RWPE2 (cell line): Measurements from ENCODE around the gene UQCRC2.
"Not testable (repeated sequence)": the region's sequence is repeated elsewhere in the genome, so short reads cannot be mapped to it uniquely, and the experiment has no call there.

ENCODE experiments used
- ATAC-seq: fragments of 200-7000 bp; cut with Tn5 transposase; 3 replicates; pipeline ENCODE4 v1.9.1; 2021; ENCODE audit warnings: low read depth
- DNase-seq: peaks from one replicate; pipeline ENCODE4 v3.0.0-alpha.2; 2020; ENCODE audit warnings: low spot score
- H3K27ac ChIP-seq: fragments of 450-650 bp; 2 replicates; pipeline ENCODE4 v1.5.1; 2017; ENCODE audit warnings: mild to moderate bottlenecking; ENCODE audit not compliant: poor library complexity, severe bottlenecking
- H3K27me3 ChIP-seq: fragments of 250-450 bp; sonication (Bioruptor Pico); 2 replicates; pipeline ENCODE4 v1.5.1; 2021; ENCODE audit warnings: mild to moderate bottlenecking, moderate library complexity; ENCODE audit not compliant: insufficient read depth, poor library complexity, severe bottlenecking
- H3K36me3 ChIP-seq: fragments of 250-450 bp; sonication (Bioruptor Pico); 2 replicates; pipeline ENCODE4 v1.5.1; 2020; ENCODE audit warnings: low read depth, mild to moderate bottlenecking, moderate library complexity
- H3K4me1 ChIP-seq: fragments of 250-450 bp; sonication (Bioruptor Pico); 2 replicates; pipeline ENCODE4 v1.5.1; 2021; ENCODE audit warnings: mild to moderate bottlenecking, moderate library complexity; ENCODE audit not compliant: insufficient read depth, poor library complexity, severe bottlenecking
- H3K4me3 ChIP-seq: fragments of 250-450 bp; sonication (Bioruptor Pico); 2 replicates; pipeline ENCODE4 v1.5.1; 2021; ENCODE audit warnings: mild to moderate bottlenecking, moderate library complexity; ENCODE audit not compliant: severe bottlenecking
- H3K9me3 ChIP-seq: fragments of 250-450 bp; sonication (Bioruptor Pico); 2 replicates; pipeline ENCODE4 v1.5.1; 2021; ENCODE audit warnings: mild to moderate bottlenecking, moderate library complexity; ENCODE audit not compliant: severe bottlenecking
- TF ChIP-seq, protein P1 (sequence below): fragments of 450-650 bp; IDR thresholded peaks from one replicate; pipeline ENCODE4 v1.5.1; 2017; ENCODE audit warnings: mild to moderate bottlenecking, moderate library complexity; ENCODE audit not compliant: poor library complexity, severe bottlenecking

UQCRC2 gene

DNA sequence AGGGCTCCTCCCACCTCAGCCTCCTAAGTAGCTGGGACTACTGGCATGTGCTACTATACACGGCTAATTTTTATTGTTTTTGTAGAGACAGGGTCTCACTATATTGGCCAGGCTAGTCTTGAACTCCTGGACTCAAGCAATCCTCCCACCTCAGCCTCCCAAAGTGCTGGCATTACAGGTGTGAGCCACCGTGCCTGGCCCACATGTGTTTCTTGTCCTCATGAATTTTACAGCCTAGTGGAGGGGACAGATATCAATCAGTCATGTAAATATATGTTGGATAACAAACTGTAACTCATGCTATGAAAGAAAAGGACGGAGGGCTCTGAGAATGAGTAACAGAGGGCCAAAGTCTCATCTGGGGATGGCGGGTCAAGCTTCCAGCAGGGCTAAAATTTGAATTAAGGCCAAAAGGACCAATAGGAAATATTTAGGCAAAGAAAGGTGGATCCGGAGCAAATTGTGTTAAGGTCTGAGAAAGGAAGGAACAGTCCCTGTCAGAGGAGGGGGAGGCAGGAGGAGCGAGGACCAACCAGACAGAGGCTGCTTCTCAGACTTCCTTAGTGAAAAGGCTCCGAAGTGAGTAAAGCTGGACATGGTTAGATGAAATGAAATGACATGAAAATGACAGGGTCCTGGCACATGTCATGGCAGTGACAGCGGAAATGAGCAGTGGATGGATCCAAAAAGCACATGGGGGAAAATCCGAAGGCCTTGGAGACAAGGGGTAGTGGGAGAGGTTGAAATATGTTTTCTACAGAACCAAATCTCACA, 43.9 kb downstream of the UQCRC2 start:
- no peaks in the 10 kb centered on the region for H3K9me3 ChIP-seq

DNA sequence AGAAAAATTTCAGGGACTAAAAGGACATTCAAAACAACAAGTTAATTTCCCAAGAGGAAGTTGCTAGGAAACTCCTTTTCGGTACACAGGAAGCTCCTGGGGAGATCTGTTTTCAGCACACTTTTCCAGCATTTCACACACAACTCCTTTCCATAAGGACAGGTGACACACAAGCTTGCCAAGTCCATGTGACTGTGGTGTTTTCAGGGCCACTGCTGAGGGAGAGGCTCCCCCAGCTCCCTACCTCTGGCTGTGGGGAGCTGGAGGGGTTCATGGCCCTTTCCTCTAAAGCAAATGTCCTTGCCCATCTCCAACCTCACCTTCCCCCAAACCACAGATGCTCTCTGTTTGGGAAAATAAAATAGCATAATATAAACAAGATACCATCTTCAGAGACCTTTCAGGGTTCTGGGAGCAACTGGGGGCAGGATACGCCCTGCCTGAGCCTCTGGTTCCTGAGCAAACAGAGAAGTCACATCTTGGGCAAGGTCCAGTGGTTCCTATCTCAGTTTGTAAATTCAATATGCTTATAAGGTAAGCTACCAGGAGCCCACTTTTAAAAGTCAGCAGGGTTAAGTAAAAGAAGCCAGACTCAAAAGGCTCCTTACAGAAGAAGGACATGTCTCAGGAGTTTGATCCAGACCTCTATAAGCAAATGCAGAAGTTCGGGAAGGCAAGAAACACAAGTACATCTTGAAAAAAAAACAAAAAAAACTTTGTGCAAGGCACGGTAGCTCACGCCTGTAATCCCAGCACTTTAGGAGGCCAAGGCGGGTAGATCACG, 44.7 kb downstream of the UQCRC2 start:
- DNase-seq (no peak), ATAC-seq (no peak)
- TF ChIP-seq, protein P1, sequence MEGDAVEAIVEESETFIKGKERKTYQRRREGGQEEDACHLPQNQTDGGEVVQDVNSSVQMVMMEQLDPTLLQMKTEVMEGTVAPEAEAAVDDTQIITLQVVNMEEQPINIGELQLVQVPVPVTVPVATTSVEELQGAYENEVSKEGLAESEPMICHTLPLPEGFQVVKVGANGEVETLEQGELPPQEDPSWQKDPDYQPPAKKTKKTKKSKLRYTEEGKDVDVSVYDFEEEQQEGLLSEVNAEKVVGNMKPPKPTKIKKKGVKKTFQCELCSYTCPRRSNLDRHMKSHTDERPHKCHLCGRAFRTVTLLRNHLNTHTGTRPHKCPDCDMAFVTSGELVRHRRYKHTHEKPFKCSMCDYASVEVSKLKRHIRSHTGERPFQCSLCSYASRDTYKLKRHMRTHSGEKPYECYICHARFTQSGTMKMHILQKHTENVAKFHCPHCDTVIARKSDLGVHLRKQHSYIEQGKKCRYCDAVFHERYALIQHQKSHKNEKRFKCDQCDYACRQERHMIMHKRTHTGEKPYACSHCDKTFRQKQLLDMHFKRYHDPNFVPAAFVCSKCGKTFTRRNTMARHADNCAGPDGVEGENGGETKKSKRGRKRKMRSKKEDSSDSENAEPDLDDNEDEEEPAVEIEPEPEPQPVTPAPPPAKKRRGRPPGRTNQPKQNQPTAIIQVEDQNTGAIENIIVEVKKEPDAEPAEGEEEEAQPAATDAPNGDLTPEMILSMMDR = no peak
- peaks cover 10% of the 10 kb centered on the region for H3K4me1 ChIP-seq
- H3K27me3 ChIP-seq = no peaks in the 10 kb centered on the region
- no peak overlapping the region for H3K4me3 ChIP-seq
- H3K27ac ChIP-seq = no peak overlapping the region
- H3K36me3 ChIP-seq = no peaks in the 10 kb centered on the region
- H3K9me3 ChIP-seq = no peaks in the 10 kb centered on the region

More for the DNA sequence above, 43.9 kb downstream of the UQCRC2 start:
- Histone ChIP-seq H3K27me3 (no peaks in the 10 kb centered on the region), H3K27ac (no peak overlapping the region), H3K36me3 (no peaks in the 10 kb centered on the region), H3K4me1 (peaks cover 10% of the 10 kb centered on the region), H3K4me3 (no peak overlapping the region)
- DNase-seq = no peak
- ATAC-seq = no peak
- TF ChIP-seq, protein P1 = no peak

DNA sequence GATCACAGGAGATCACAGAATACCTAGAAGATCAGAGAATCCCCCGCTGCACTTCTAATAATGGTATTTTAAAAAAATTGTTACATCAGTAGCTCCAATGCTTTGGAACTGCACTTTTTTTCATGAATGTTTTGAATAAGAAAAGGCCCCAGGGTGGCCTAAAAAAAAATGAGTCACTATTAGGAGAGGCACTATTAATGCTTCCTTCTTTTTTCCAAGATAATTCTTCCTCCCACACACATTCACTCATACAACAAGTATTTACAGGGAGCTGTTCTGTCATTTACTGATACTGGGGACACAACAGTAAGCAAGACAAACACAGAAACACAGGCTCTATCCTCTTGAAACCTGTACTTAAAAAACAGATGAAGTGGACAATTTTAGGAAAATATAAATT, 48.4 kb downstream of the UQCRC2 start:
- no peaks in the 10 kb centered on the region for H3K36me3 ChIP-seq
- no peaks in the 10 kb centered on the region for H3K27me3 ChIP-seq
- H3K4me3 ChIP-seq = no peak overlapping the region
- TF ChIP-seq, protein P1 = no peak
- ATAC-seq = peak; percentile 74
- peak overlapping the region; percentile 47 for H3K27ac ChIP-seq
- peaks cover 10% of the 10 kb centered on the region for H3K4me1 ChIP-seq
- H3K9me3 ChIP-seq = no peaks in the 10 kb centered on the region
- DNase-seq = no peak

DNA sequence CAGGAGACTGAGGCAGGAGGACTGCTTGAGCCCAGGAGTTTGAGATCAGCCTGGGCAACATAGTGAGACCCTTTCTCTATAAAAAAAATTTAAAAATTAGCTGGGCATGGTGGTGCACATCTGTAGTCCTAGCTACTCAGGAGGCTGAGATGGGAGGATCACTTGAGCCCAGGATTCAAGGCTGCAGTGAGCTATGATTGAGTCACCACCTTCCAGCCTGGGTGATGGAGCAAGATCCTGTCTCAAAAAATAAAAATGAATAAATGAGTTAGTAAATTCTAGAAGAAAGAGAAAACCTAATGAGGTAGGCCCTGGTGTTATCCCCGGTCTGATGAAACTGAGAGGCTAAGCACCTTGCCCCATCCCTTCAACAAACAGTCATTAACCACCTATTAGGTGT, 48.9 kb downstream of the UQCRC2 start:
- peak overlapping the region; percentile 47 for H3K27ac ChIP-seq
- H3K9me3 ChIP-seq, H3K4me3 ChIP-seq, H3K36me3 ChIP-seq, H3K27me3 ChIP-seq, DNase-seq: not testable (repeated sequence)
- peaks cover 14% of the 10 kb centered on the region for H3K4me1 ChIP-seq
- 0 out of 3 replicates have a peak, but pooled peaks have one; percentile 23 for ATAC-seq

DNA sequence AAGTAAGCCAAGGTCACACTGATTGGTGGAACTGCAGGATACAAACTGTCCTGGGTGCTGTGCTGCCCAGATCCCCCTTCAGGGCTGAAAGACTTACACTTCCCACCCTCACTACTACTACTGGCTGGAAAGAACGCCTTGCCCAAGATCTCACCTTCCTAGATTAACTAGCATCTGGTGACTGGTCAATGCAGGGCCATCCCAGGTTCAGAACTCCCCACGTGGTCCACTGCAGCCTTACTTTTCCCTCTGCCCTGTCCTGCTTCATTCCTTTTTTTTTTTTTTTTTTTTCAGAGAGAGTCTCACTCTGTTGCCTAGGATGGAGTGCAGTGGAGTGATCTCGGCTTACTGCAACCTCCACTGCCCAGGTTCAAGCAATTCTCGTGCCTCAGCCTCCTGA, 50.0 kb downstream of the UQCRC2 start:
- Histone ChIP-seq H3K27ac (no peak overlapping the region), H3K36me3 (no peaks in the 10 kb centered on the region), H3K4me1 (peaks cover 16% of the 10 kb centered on the region), H3K27me3 (no peaks in the 10 kb centered on the region), H3K9me3 (no peaks in the 10 kb centered on the region), H3K4me3 (no peak overlapping the region)
- TF ChIP-seq, protein P1 = no peak
- ATAC-seq = no peak
- no peak for DNase-seq
